HEK293 (cell line): ENCODE measurements around the gene NOL9.

Source experiments
- HOXA7 ChIP-seq: sonication (generic); formaldehyde crosslinking; IDR thresholded peaks from 2 replicates; pipeline ENCODE4 v1.8.1; 2022; ENCODE audit warnings: missing genetic modification reagents, borderline replicate concordance
- YY2 ChIP-seq: fragments of 450-650 bp; formaldehyde crosslinking; IDR thresholded peaks from 2 replicates; pipeline ENCODE4 v1.5.1; 2016; ENCODE audit warnings: missing biosample characterization, missing genetic modification characterization
- ZBTB48 ChIP-seq: fragments of 450-650 bp; formaldehyde crosslinking; IDR thresholded peaks from 2 replicates; pipeline ENCODE4 v1.5.1; 2016; ENCODE audit warnings: missing biosample characterization, missing genetic modification characterization
- ZNF10 ChIP-seq: fragments of 450-650 bp; formaldehyde crosslinking; IDR thresholded peaks from 2 replicates; pipeline ENCODE4 v1.5.1; 2017; ENCODE audit warnings: missing biosample characterization, missing genetic modification characterization
- ZNF202 ChIP-seq: fragments of 450-650 bp; formaldehyde crosslinking; IDR thresholded peaks from 2 replicates; pipeline ENCODE4 v1.5.1; 2016; ENCODE audit warnings: missing biosample characterization, missing genetic modification characterization, borderline replicate concordance
- ZNF341 ChIP-seq: fragments of 450-650 bp; formaldehyde crosslinking; IDR thresholded peaks from 2 replicates; pipeline ENCODE4; 2016; ENCODE audit warnings: low read depth, missing biosample characterization, missing genetic modification characterization
- ZNF777 ChIP-seq: fragments of 450-650 bp; formaldehyde crosslinking; IDR thresholded peaks from 2 replicates; pipeline ENCODE4 v1.5.1; 2017; ENCODE audit warnings: missing biosample characterization, missing genetic modification characterization, borderline replicate concordance
- TF ChIP-seq, protein P1 (sequence below): fragments of 450-650 bp; formaldehyde crosslinking; IDR thresholded peaks from 2 replicates; pipeline ENCODE4 v1.5.1; 2016; ENCODE audit warnings: missing biosample characterization, missing genetic modification characterization
- TF ChIP-seq, protein P2 (sequence below): fragments of 450-650 bp; formaldehyde crosslinking; IDR thresholded peaks from 2 replicates; pipeline ENCODE4 v1.5.1; 2016; ENCODE audit warnings: missing biosample characterization, missing genetic modification characterization
- TF ChIP-seq, protein P3 (sequence below): fragments of 450-650 bp; formaldehyde crosslinking; IDR thresholded peaks from 2 replicates; pipeline ENCODE4 v1.5.1; 2016; ENCODE audit warnings: missing biosample characterization, missing genetic modification characterization

DNA sequence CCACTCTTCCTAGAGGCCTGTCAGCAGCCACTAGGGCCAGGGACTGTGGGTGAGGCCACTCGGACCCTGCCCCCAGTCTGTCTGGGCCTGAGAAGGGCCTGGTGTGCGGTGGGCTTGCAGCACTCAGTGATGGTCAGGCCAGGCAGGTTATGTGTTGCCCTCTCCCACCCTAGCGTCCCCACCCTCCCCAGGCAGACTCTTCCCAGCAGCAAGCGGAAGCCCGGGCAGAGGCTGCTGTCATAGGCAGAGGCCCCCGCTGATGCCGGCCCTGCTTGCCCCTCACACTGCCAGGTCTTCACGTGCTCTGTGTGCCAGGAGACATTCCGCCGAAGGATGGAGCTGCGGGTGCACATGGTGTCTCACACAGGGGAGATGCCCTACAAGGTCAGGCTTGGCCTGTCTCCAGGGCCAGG is 32.1 kb upstream of the NOL9 start:
- no peak for TF ChIP-seq ZNF202 (tag by site-specific recombination)
- no peak for TF ChIP-seq ZNF10
- TF ChIP-seq YY2 (tag by site-specific recombination): no peak
- TF ChIP-seq, protein P1, sequence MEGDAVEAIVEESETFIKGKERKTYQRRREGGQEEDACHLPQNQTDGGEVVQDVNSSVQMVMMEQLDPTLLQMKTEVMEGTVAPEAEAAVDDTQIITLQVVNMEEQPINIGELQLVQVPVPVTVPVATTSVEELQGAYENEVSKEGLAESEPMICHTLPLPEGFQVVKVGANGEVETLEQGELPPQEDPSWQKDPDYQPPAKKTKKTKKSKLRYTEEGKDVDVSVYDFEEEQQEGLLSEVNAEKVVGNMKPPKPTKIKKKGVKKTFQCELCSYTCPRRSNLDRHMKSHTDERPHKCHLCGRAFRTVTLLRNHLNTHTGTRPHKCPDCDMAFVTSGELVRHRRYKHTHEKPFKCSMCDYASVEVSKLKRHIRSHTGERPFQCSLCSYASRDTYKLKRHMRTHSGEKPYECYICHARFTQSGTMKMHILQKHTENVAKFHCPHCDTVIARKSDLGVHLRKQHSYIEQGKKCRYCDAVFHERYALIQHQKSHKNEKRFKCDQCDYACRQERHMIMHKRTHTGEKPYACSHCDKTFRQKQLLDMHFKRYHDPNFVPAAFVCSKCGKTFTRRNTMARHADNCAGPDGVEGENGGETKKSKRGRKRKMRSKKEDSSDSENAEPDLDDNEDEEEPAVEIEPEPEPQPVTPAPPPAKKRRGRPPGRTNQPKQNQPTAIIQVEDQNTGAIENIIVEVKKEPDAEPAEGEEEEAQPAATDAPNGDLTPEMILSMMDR: no peak
- TF ChIP-seq ZNF777 (tag by site-specific recombination): no peak
- TF ChIP-seq HOXA7 (CRISPR knock-in tag): no peak
- TF ChIP-seq, protein P2, sequence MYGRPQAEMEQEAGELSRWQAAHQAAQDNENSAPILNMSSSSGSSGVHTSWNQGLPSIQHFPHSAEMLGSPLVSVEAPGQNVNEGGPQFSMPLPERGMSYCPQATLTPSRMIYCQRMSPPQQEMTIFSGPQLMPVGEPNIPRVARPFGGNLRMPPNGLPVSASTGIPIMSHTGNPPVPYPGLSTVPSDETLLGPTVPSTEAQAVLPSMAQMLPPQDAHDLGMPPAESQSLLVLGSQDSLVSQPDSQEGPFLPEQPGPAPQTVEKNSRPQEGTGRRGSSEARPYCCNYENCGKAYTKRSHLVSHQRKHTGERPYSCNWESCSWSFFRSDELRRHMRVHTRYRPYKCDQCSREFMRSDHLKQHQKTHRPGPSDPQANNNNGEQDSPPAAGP: no peak
- TF ChIP-seq ZNF341 (tag by site-specific recombination): no peak
- TF ChIP-seq, protein P3, sequence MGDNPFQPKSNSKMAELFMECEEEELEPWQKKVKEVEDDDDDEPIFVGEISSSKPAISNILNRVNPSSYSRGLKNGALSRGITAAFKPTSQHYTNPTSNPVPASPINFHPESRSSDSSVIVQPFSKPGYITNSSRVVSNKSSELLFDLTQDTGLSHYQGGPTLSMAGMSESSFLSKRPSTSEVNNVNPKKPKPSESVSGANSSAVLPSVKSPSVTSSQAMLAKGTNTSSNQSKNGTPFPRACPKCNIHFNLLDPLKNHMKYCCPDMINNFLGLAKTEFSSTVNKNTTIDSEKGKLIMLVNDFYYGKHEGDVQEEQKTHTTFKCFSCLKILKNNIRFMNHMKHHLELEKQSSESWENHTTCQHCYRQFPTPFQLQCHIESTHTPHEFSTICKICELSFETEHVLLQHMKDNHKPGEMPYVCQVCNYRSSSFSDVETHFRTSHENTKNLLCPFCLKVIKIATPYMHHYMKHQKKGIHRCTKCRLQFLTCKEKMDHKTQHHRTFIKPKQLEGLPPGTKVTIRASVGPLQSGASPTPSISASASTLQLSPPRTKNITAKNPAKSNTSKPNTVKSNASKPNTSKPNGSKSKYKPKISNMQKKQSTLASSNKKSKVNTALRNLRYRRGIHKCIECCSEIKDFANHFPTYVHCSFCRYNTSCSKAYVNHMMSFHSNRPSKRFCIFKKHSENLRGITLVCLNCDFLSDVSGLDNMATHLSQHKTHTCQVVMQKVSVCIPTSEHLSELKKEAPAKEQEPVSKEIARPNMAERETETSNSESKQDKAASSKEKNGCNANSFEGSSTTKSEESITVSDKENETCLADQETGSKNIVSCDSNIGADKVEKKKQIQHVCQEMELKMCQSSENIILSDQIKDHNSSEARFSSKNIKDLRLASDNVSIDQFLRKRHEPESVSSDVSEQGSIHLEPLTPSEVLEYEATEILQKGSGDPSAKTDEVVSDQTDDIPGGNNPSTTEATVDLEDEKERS (tag by site-specific recombination): no peak
- TF ChIP-seq ZBTB48 (tag by site-specific recombination): no peak
